OCI-LY1 (cell line): Measurements from ENCODE around the gene CAV3.

Source experiments
- H2AFZ ChIP-seq: fragments of 200-600 bp; sonication (generic), shearing (Covaris generic); 2 replicates; pipeline ENCODE4 v1.6.0; 2014; ENCODE audit warnings: antibody characterized with exemption, mild to moderate bottlenecking, low read length
- H3F3A ChIP-seq: fragments of 200-600 bp; sonication (generic), shearing (Covaris generic); 2 replicates; pipeline ENCODE4 v1.6.0; 2014; ENCODE audit warnings: mild to moderate bottlenecking, antibody characterized with exemption, low read length, moderate library complexity; ENCODE audit not compliant: insufficient read depth
- H3K27ac ChIP-seq: fragments of 200-600 bp; sonication (generic); 2 replicates; pipeline ENCODE4 v1.5.1; 2014; ENCODE audit warnings: low read length, mixed run types, mild to moderate bottlenecking, low read depth; ENCODE audit not compliant: poor library complexity, severe bottlenecking
- H3K27me3 ChIP-seq: fragments of 200-600 bp; sonication (generic); 2 replicates; pipeline ENCODE4 v1.6.0; 2014; ENCODE audit warnings: antibody characterized with exemption, mild to moderate bottlenecking, low read length, moderate library complexity; ENCODE audit not compliant: insufficient read depth
- H3K36me3 ChIP-seq: fragments of 200-600 bp; sonication (generic); 2 replicates; pipeline ENCODE4 v1.6.1; 2014; ENCODE audit warnings: mild to moderate bottlenecking, antibody characterized with exemption, low read length, moderate library complexity, mixed read lengths; ENCODE audit not compliant: insufficient read depth
- H3K4me1 ChIP-seq: fragments of 200-600 bp; sonication (generic); 2 replicates; pipeline ENCODE4 v1.5.1; 2014; ENCODE audit warnings: mild to moderate bottlenecking, low read length, moderate library complexity; ENCODE audit not compliant: insufficient read depth, severe bottlenecking
- H3K4me2 ChIP-seq: fragments of 200-600 bp; sonication (generic), shearing (Covaris generic); 2 replicates; pipeline ENCODE4 v1.6.1; 2014; ENCODE audit warnings: low read length
- H3K4me3 ChIP-seq: fragments of 200-600 bp; sonication (generic); 2 replicates; pipeline ENCODE4 v1.5.1; 2014; ENCODE audit warnings: low read length, low read depth, mild to moderate bottlenecking, mixed read lengths; ENCODE audit not compliant: poor library complexity, severe bottlenecking
- H3K79me2 ChIP-seq: fragments of 200-600 bp; shearing (Covaris generic); 2 replicates; pipeline ENCODE4 v1.6.1; 2016; ENCODE audit warnings: mixed run types, low read length, mixed read lengths; ENCODE audit not compliant: insufficient read depth
- H3K9ac ChIP-seq: fragments of 200-600 bp; sonication (generic), shearing (Covaris generic); 2 replicates; pipeline ENCODE4 v1.6.1; 2014; ENCODE audit warnings: mild to moderate bottlenecking, low read length, mixed read lengths
- H3K9me2 ChIP-seq: fragments of 200-600 bp; sonication (generic), shearing (Covaris generic); 2 replicates; pipeline ENCODE4 v1.6.1; 2014; ENCODE audit warnings: low read depth, mild to moderate bottlenecking, low read length, mixed read lengths
- H3K9me3 ChIP-seq: fragments of 200-600 bp; shearing (Covaris generic); 2 replicates; pipeline ENCODE4 v1.6.1; 2014; ENCODE audit warnings: low read length, mixed read lengths
- H4K20me1 ChIP-seq: fragments of 200-600 bp; sonication (generic), shearing (Covaris generic); 2 replicates; pipeline ENCODE4 v1.6.0; 2016; ENCODE audit warnings: mild to moderate bottlenecking, low read length; ENCODE audit not compliant: insufficient read depth
- EZH2 ChIP-seq: fragments of 200-600 bp; sonication (generic), shearing (Covaris generic); IDR thresholded peaks from 2 replicates; pipeline ENCODE4 v1.8.0; 2017; ENCODE audit warnings: borderline replicate concordance, mixed run types, mild to moderate bottlenecking, antibody characterized with exemption, low read length, moderate library complexity, mixed read lengths
- TF ChIP-seq, protein P1 (sequence below): fragments of 200-600 bp; sonication (generic), shearing (Covaris generic); IDR thresholded peaks from 2 replicates; pipeline ENCODE4 v1.5.1; 2017; ENCODE audit warnings: mild to moderate bottlenecking, antibody characterized with exemption, low read length, moderate library complexity, mixed read lengths

CAV3 gene

DNA sequence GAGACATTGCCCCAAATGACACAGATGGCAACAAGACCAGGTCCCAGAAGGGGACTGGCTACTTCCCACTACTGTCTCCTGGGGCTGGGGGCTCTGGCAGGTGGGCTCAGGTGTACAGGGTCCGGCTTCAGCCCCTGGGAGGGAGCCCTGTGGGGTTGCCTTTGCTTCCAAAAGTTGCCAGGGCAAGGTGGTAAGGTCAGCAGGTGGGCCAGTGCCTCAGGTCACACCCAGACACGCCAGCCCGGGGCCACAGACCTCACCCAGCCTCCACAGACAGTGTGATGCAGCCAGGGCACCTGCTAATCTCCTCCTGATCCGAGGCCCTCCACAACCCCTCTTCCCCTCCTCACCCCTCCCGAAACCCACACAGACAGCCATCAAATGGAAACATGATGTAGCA is 28.3 kb downstream of the CAV3 start:
- no peaks in the 10 kb centered on the region for H3K27me3 ChIP-seq
- no peaks in the 10 kb centered on the region for H3K9me3 ChIP-seq
- TF ChIP-seq, protein P1, sequence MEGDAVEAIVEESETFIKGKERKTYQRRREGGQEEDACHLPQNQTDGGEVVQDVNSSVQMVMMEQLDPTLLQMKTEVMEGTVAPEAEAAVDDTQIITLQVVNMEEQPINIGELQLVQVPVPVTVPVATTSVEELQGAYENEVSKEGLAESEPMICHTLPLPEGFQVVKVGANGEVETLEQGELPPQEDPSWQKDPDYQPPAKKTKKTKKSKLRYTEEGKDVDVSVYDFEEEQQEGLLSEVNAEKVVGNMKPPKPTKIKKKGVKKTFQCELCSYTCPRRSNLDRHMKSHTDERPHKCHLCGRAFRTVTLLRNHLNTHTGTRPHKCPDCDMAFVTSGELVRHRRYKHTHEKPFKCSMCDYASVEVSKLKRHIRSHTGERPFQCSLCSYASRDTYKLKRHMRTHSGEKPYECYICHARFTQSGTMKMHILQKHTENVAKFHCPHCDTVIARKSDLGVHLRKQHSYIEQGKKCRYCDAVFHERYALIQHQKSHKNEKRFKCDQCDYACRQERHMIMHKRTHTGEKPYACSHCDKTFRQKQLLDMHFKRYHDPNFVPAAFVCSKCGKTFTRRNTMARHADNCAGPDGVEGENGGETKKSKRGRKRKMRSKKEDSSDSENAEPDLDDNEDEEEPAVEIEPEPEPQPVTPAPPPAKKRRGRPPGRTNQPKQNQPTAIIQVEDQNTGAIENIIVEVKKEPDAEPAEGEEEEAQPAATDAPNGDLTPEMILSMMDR, result no peak
- TF ChIP-seq EZH2, result no peak
- no peaks in the 10 kb centered on the region for H3F3A ChIP-seq
- no peak overlapping the region for H3K4me2 ChIP-seq
- no peak overlapping the region for H3K27ac ChIP-seq
- H3K79me2 ChIP-seq, result no peaks in the 10 kb centered on the region
- no peak overlapping the region for H3K4me3 ChIP-seq
- no peaks in the 10 kb centered on the region for H3K36me3 ChIP-seq
- H3K9me2 ChIP-seq, result no peaks in the 10 kb centered on the region
- no peak overlapping the region for H3K9ac ChIP-seq
- H3K4me1 ChIP-seq, result no peaks in the 10 kb centered on the region
- no peak overlapping the region for H2AFZ ChIP-seq
- H4K20me1 ChIP-seq, result no peaks in the 10 kb centered on the region

DNA sequence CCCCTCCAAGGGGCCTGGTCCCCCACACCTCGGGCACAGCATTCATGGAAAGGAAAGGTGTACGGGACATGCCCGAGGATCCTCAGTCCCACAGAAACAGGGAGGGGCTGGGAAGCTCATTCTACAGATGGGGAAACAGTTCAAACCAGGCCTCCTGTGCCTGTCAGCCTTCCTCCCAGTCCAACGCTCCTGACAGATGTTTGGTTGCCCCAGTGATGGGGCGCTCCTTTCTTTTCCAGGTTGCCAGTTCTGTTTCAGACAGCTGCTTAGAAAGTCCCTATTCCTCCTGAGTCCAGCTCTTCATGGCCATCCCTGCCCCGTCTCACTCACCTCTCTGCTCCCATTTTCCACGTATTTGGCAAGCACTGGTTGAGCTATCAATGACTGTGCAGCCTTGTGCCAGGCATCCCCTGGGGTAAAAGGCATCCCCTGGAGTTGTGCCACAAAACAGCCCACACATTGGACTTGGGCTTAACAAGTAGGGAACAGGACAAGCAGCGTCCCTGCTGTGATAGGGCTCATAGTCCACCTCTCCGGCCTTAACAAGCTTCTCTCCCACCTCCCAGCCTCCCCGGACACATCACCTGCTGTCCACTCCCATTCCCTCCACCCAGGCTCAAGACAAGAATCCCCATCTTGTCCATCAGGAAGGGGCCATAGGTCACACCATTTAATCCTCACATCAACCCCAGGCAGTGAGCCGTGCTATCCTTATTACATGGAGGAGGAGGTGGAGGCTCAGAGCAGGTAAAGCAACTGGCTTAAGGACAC is 29.2 kb downstream of the CAV3 start:
- Histone ChIP-seq H3K9me3 (no peaks in the 10 kb centered on the region), H3K27ac (no peak overlapping the region), H3K79me2 (no peaks in the 10 kb centered on the region), H4K20me1 (no peaks in the 10 kb centered on the region), H3K4me3 (no peak overlapping the region), H3K36me3 (no peaks in the 10 kb centered on the region), H3K9me2 (no peaks in the 10 kb centered on the region), H3K4me2 (no peak overlapping the region), H3F3A (no peaks in the 10 kb centered on the region), H3K4me1 (no peaks in the 10 kb centered on the region), H3K9ac (no peak overlapping the region), H3K27me3 (no peaks in the 10 kb centered on the region), H2AFZ (no peak overlapping the region)
- no peak for TF ChIP-seq EZH2
- TF ChIP-seq, protein P1, result no peak

DNA sequence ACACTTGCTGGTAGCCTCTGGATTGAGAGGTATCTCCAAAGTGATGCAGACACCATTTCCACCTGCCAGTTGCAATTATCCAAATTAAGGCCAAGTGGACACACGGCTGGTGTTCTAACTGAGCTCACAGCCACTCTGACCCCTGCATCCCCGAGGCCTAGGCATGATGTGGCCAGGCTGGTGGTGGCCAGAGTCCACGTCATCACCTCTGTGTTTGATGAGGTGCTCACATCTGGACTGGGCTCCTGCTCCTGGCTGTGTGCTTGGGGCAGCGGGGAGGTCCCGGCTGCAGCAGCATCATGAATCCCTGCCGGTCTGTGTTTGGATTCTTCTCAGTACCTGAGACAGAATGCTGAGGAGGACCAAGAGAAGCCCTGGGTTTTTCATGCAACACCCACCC is 30.9 kb downstream of the CAV3 start:
- H3K4me1 ChIP-seq, result no peaks in the 10 kb centered on the region

More for the DNA sequence above, 30.9 kb downstream of the CAV3 start:
- Histone ChIP-seq H3K4me2 (no peak overlapping the region), H3K4me3 (no peak overlapping the region), H3K9me2 (no peaks in the 10 kb centered on the region), H3K36me3 (no peaks in the 10 kb centered on the region), H3K9ac (no peak overlapping the region), H4K20me1 (no peaks in the 10 kb centered on the region), H2AFZ (no peak overlapping the region), H3F3A (no peaks in the 10 kb centered on the region), H3K9me3 (no peaks in the 10 kb centered on the region), H3K27ac (no peak overlapping the region), H3K27me3 (no peaks in the 10 kb centered on the region), H3K79me2 (no peaks in the 10 kb centered on the region)
- TF ChIP-seq EZH2, result no peak
- TF ChIP-seq, protein P1, result no peak
